HEK293T (cell line): ENCODE measurements around the gene ZFP92.

Experiments used
- ARNT ChIP-seq: fragments of 450-650 bp; IDR thresholded peaks from 2 replicates; pipeline ENCODE4 v1.6.1; 2017; ENCODE audit warnings: mild to moderate bottlenecking
- BHLHE40 ChIP-seq: fragments of 450-650 bp; IDR thresholded peaks from 2 replicates; pipeline ENCODE4 v1.6.1; 2016; ENCODE audit warnings: mild to moderate bottlenecking, moderate library complexity, borderline replicate concordance
- CTBP1 ChIP-seq: fragments of 450-650 bp; IDR thresholded peaks from 2 replicates; pipeline ENCODE4 v1.6.1; 2016; ENCODE audit warnings: borderline replicate concordance
- ELF4 ChIP-seq: fragments of 450-650 bp; IDR thresholded peaks from 2 replicates; pipeline ENCODE4 v1.6.1; 2017; ENCODE audit warnings: antibody characterized with exemption
- FOXA1 ChIP-seq: fragments of 450-650 bp; IDR thresholded peaks from 2 replicates; pipeline ENCODE4 v1.6.1; 2016; ENCODE audit warnings: mild to moderate bottlenecking
- FOXK2 ChIP-seq: fragments of 450-650 bp; IDR thresholded peaks from 2 replicates; pipeline ENCODE4 v1.6.1; 2016; ENCODE audit warnings: mild to moderate bottlenecking
- FOXM1 ChIP-seq: fragments of 450-650 bp; IDR thresholded peaks from 2 replicates; pipeline ENCODE4 v1.6.1; 2017; ENCODE audit warnings: mild to moderate bottlenecking, borderline replicate concordance
- HDGF ChIP-seq: fragments of 450-650 bp; IDR thresholded peaks from 2 replicates; pipeline ENCODE4 v1.6.1; 2017; ENCODE audit warnings: antibody characterized with exemption, borderline replicate concordance
- L3MBTL2 ChIP-seq: fragments of 450-650 bp; conservative IDR thresholded peaks from 2 replicates; pipeline ENCODE4 v1.6.1; 2016; ENCODE audit warnings: mild to moderate bottlenecking
- NFRKB ChIP-seq: fragments of 450-650 bp; IDR thresholded peaks from 2 replicates; pipeline ENCODE4 v1.6.1; 2016; ENCODE audit warnings: mild to moderate bottlenecking, moderate library complexity
- SP1 ChIP-seq: fragments of 450-650 bp; IDR thresholded peaks from 2 replicates; pipeline ENCODE4 v1.6.1; 2017
- ZNF384 ChIP-seq: fragments of 450-650 bp; IDR thresholded peaks from 2 replicates; pipeline ENCODE4 v1.6.1; 2016

GRCh38 chrX:153384390-153384789 lies 26.9 kb upstream of the ZFP92 start:
- TF ChIP-seq CTBP1 (no peak), NFRKB (no peak), HDGF (no peak), BHLHE40 (no peak), FOXK2 (no peak), ZNF384 (no peak), L3MBTL2 (no peak), FOXM1 (no peak), ARNT (no peak), SP1 (no peak), FOXA1 (no peak), ELF4 (no peak)
